Measurements from ENCODE around the gene FAM76A. TPM values are rescaled to one million over a fixed set of nuclear protein-coding genes. Genes with fewer than 3 reads are reported as not detected.

FAM76A gene
- total and polyA plus RNA-seq, 9 of the 15 experiments (the other 6 are each of a cell fraction or from before 2014, with no cell fraction given) = 9.5 to 14.6 (median 11.4) TPM

GRCh38 chr1:27763358-27763757 is 37.6 kb downstream of the FAM76A start:
- TF ChIP-seq NR0B1 (IDR thresholded peaks at IDR 0.05; ENCODE audit: partially characterized antibody) (no peak), EGR1 (conservative IDR thresholded peaks at IDR 0.05) (0 out of 2 replicates have a peak, but pooled peaks have one; percentile 25)
- intact Hi-C loops (cut with micrococcal nuclease) = loop anchor here (5.0 kb wide), 1 partner anchor 214 kb away; no protein-coding TSS in a partner anchor
- WGBS (ENCODE audit: insufficient coverage, low coverage, missing lambda C conversion rate) = 55% methylated on average over 4 of the region's 4 CpGs
- Histone ChIP-seq H3K36me3 (ENCODE audit: control insufficient read depth, insufficient read depth, low read length) (peaks cover 8% of the 10 kb centered on the region; the same call in 1 of the 3 replicates), H3K4me2 (ENCODE audit: insufficient read depth, low read length) (no peak overlapping the region), H3K9me3 (replicated peaks; ENCODE audit: control insufficient read depth, insufficient read depth, low read depth, low read length) (no peaks in the 10 kb centered on the region), H3K4me3 (no peak overlapping the region), H3K27ac (ENCODE audit: extremely low read depth, low read depth, low read length) (no peak overlapping the region), H3K27me3 (ENCODE audit: control insufficient read depth in 2 of 2, insufficient read depth in 2 of 2, low read length in 2 of 2) (no peaks in the 10 kb centered on the region), H3K4me1 (replicated peaks in 1 of 2; ENCODE audit: control insufficient read depth in 2 of 2, insufficient read depth in 2 of 2, low read length in 2 of 2) (no peaks in the 10 kb centered on the region; a peak in 2 of 5 replicates), H3K79me2 (ENCODE audit: control insufficient read depth, insufficient read depth, low read length) (no peaks in the 10 kb centered on the region), H2AFZ (ENCODE audit: low read depth, low read length) (no peak overlapping the region), H3K9me1 (ENCODE audit: control insufficient read depth, insufficient read depth, low read length) (no peaks in the 10 kb centered on the region), H3K9ac (ENCODE audit: insufficient read depth in 1 of 2, low read depth in 2 of 2, low read length in 2 of 2) (no peak overlapping the region), H4K20me1 (replicated peaks; ENCODE audit: control insufficient read depth, insufficient read depth, low read length) (no peaks in the 10 kb centered on the region)
- in situ Hi-C loops (cut with MboI) = no loop called here
- DNase-seq (ENCODE audit: extremely low read depth in 1 of 4, low spot score in 3 of 4) (peak in 1 of 4 experiments; percentile 23), FAIRE-seq (peak; percentile 51), ATAC-seq (peak; percentile 79)
- ChIA-PET CTCF (ENCODE audit: low intra/inter-chr PET ratio) (no interaction called here), POLR2A (interaction anchor here (0.6 to 3.3 kb wide), 6 partner anchors 8 to 650 kb away, joined by 3 to 14 read pairs (median 4); partner anchors contain the start of genes FAM76A and STX12)
- no TSS peak for BruUV-seq (replicated peaks)

- Histone ChIP-seq H3K27ac (ENCODE audit: extremely low read depth, low read depth, low read length) (no peak overlapping the region), H3K9ac (ENCODE audit: insufficient read depth in 1 of 2, low read depth in 2 of 2, low read length in 2 of 2) (no peak overlapping the region), H2AFZ (ENCODE audit: low read depth, low read length) (no peak overlapping the region), H3K9me1 (ENCODE audit: control insufficient read depth, insufficient read depth, low read length) (no peaks in the 10 kb centered on the region), H3K27me3 (ENCODE audit: control insufficient read depth in 2 of 2, insufficient read depth in 2 of 2, low read length in 2 of 2) (no peaks in the 10 kb centered on the region), H3K4me1 (replicated peaks in 1 of 2; ENCODE audit: control insufficient read depth in 2 of 2, insufficient read depth in 2 of 2, low read length in 2 of 2) (peaks cover 9 to 11% of the 10 kb centered on the region in 2 experiments; a peak in 3 of 5 replicates), H3K9me3 (replicated peaks; ENCODE audit: control insufficient read depth, insufficient read depth, low read depth, low read length) (no peaks in the 10 kb centered on the region), H4K20me1 (replicated peaks; ENCODE audit: control insufficient read depth, insufficient read depth, low read length) (no peaks in the 10 kb centered on the region), H3K36me3 (ENCODE audit: control insufficient read depth, insufficient read depth, low read length) (no peaks in the 10 kb centered on the region), H3K4me2 (ENCODE audit: insufficient read depth, low read length) (no peak overlapping the region), H3K79me2 (ENCODE audit: control insufficient read depth, insufficient read depth, low read length) (peaks cover 24% of the 10 kb centered on the region), H3K4me3 (no peak overlapping the region)
- no TSS peak for BruUV-seq (replicated peaks)
- DNase-seq (ENCODE audit: extremely low read depth in 1 of 4, low spot score in 3 of 4) = peak in 1 of 4 experiments; percentile 20
- WGBS (ENCODE audit: insufficient coverage, low coverage, missing lambda C conversion rate) = 4% methylated on average over 2 of the region's 2 CpGs
- intact Hi-C loops (cut with micrococcal nuclease) = loop anchor here (5.0 kb wide), 1 partner anchor 62 kb away; the partner anchor contains the start of gene PPP1R8
- no peak for FAIRE-seq
- in situ Hi-C loops (cut with MboI) = no loop called here
- peak; percentile 25; the same call in 1 of the 2 replicates for TF ChIP-seq CBFA2T3 (IDR thresholded peaks at IDR 0.05)
- peak; percentile 68; the same call in 1 of the 2 replicates for TF ChIP-seq CTBP1 (IDR thresholded peaks at IDR 0.05; ENCODE audit: borderline replicate concordance)
- TF ChIP-seq MNT (conservative IDR thresholded peaks at IDR 0.05) = no peak
- TF ChIP-seq ZNF699 (CRISPR knock-in tag; IDR thresholded peaks at IDR 0.05; ENCODE audit: insufficient replicate concordance) = no peak
- peak; percentile 66 for TF ChIP-seq RFX1 (IDR thresholded peaks at IDR 0.05)
- TF ChIP-seq RCOR1 (IDR thresholded peaks at IDR 0.05; ENCODE audit: borderline replicate concordance in 1 of 2, low read depth in 2 of 2, low read length in 2 of 2) = peak in 1 of 2 experiments; percentile 54; a peak in 1 of 4 replicates
- TF ChIP-seq ZNF395 (CRISPR knock-in tag; IDR thresholded peaks at IDR 0.05) = no peak
- no peak for ATAC-seq
- ChIA-PET POLR2A (interaction anchor here (0.7 to 1.1 kb wide), 2 partner anchors 23 to 197 kb away, joined by 3 read pairs; no protein-coding TSS in a partner anchor), CTCF (ENCODE audit: low intra/inter-chr PET ratio) (interaction anchor here (0.5 kb wide), 1 partner anchor 59 kb away, joined by 5 read pairs; no protein-coding TSS in a partner anchor)
Measured at GRCh38 chr1:27770293-27770830, 44.6 kb downstream of the FAM76A start.

Measured in K562 (cell line).